ENCODE data around the gene MYH4.

The MYH4 gene

DNA sequence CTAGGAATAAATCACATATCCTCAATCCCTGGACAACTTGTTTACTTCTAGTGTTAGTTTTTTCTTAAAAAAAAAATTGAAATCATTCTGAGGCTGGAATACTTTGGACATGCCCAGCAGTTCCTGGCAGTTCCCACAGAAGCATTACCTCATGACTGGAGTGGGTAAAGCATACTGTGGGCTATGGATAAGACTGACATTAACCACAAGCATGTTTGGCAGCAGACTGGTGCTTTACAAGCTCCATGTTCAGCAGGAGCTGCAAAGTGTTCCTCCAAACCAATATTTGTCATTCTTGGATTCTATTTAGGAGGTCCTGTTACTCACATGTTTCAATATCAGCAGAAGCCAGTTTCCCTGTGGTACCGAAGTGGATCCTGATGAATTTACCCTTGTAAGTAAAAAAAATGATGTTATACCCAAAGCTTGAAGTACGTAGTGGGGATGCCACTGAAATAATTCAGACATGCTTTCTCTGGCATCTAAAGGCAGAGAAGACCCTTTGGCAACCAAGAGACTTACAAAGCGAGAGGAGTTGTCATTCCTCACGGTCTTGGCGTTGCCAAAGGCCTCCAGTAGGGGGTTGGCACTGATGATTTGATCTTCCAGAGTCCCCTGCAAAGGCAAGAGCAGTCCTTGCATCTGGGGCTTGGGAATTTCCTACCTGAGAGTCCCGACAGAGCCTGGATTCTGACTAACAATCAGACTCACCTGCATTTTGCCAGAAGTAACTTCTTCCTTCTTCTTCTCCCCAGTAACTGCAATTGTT is 44.1 kb upstream of the MYH4 start:
- Histone ChIP-seq H3K27ac (ENCODE audit: poor library complexity, severe bottlenecking) (no peak overlapping the region), H3K4me3 (ENCODE audit: severe bottlenecking) (no peak overlapping the region), H3K27me3 (ENCODE audit: insufficient read depth, poor library complexity, severe bottlenecking) (peaks cover 21% of the 10 kb centered on the region), H3K36me3 (ENCODE audit: low read depth) (no peaks in the 10 kb centered on the region), H3K4me1 (ENCODE audit: insufficient read depth, poor library complexity, severe bottlenecking) (no peaks in the 10 kb centered on the region), H3K9me3 (ENCODE audit: severe bottlenecking) (no peaks in the 10 kb centered on the region)
- ATAC-seq (ENCODE audit: low read depth) (no peak), DNase-seq (ENCODE audit: low spot score) (no peak)
- TF ChIP-seq, protein P1, sequence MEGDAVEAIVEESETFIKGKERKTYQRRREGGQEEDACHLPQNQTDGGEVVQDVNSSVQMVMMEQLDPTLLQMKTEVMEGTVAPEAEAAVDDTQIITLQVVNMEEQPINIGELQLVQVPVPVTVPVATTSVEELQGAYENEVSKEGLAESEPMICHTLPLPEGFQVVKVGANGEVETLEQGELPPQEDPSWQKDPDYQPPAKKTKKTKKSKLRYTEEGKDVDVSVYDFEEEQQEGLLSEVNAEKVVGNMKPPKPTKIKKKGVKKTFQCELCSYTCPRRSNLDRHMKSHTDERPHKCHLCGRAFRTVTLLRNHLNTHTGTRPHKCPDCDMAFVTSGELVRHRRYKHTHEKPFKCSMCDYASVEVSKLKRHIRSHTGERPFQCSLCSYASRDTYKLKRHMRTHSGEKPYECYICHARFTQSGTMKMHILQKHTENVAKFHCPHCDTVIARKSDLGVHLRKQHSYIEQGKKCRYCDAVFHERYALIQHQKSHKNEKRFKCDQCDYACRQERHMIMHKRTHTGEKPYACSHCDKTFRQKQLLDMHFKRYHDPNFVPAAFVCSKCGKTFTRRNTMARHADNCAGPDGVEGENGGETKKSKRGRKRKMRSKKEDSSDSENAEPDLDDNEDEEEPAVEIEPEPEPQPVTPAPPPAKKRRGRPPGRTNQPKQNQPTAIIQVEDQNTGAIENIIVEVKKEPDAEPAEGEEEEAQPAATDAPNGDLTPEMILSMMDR (IDR thresholded peaks at IDR 0.05; ENCODE audit: poor library complexity, severe bottlenecking): no peak

DNA sequence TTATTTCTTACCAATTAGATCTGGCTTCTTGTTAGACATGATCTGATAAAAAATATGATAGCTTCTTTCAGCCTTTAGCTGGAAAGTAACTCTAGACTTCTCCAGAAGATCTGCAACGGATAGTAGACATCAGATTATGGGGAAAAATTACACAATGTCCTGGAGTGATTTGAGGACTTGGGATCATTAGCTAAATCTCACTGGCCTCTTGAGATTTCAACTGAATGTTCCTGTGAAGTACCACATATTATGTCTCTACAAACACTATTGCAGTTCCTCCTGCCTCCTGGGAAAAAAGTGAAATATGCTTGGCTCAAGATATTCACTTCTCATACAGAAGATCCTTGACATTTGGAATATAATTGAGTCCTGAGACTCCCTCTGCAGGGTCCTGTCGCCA is 43.5 kb upstream of the MYH4 start:
- no peaks in the 10 kb centered on the region for H3K36me3 ChIP-seq (ENCODE audit: low read depth)
- no peak overlapping the region for H3K4me3 ChIP-seq (ENCODE audit: severe bottlenecking)
- H3K9me3 ChIP-seq (ENCODE audit: severe bottlenecking): no peaks in the 10 kb centered on the region
- no peaks in the 10 kb centered on the region for H3K4me1 ChIP-seq (ENCODE audit: insufficient read depth, poor library complexity, severe bottlenecking)
- ATAC-seq (ENCODE audit: low read depth) (no peak), DNase-seq (ENCODE audit: low spot score) (no peak)
- no peak overlapping the region for H3K27ac ChIP-seq (ENCODE audit: poor library complexity, severe bottlenecking)
- TF ChIP-seq, protein P1 (IDR thresholded peaks at IDR 0.05; ENCODE audit: poor library complexity, severe bottlenecking): no peak
- H3K27me3 ChIP-seq (ENCODE audit: insufficient read depth, poor library complexity, severe bottlenecking): peaks cover 20% of the 10 kb centered on the region

DNA sequence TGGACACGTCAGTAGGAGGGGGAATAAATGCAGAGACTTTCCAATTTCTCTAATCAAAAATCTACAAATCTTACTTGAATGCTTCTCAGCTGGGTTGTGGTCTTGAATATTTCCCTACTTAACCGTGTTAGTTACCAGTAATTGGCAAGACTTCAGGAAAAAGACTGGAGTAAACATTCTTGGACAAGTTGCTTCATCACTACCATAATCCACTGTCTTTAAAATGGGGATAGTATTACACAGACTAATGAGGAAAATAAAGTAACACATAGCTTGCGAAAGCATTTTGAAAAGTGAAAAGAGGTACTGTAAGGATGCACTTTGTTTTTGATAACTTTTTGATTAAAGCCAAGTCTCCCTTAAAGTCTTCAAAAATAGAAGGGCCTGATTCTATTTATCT is 30.6 kb upstream of the MYH4 start:
- Histone ChIP-seq H3K36me3 (ENCODE audit: low read depth) (no peaks in the 10 kb centered on the region), H3K9me3 (ENCODE audit: severe bottlenecking) (no peaks in the 10 kb centered on the region), H3K27ac (ENCODE audit: poor library complexity, severe bottlenecking) (no peak overlapping the region), H3K4me1 (ENCODE audit: insufficient read depth, poor library complexity, severe bottlenecking) (no peaks in the 10 kb centered on the region), H3K4me3 (ENCODE audit: severe bottlenecking) (no peak overlapping the region), H3K27me3 (ENCODE audit: insufficient read depth, poor library complexity, severe bottlenecking) (peaks cover 7% of the 10 kb centered on the region)
- ATAC-seq (ENCODE audit: low read depth) (no peak), DNase-seq (ENCODE audit: low spot score) (no peak)
- TF ChIP-seq, protein P1 (IDR thresholded peaks at IDR 0.05; ENCODE audit: poor library complexity, severe bottlenecking): no peak

DNA sequence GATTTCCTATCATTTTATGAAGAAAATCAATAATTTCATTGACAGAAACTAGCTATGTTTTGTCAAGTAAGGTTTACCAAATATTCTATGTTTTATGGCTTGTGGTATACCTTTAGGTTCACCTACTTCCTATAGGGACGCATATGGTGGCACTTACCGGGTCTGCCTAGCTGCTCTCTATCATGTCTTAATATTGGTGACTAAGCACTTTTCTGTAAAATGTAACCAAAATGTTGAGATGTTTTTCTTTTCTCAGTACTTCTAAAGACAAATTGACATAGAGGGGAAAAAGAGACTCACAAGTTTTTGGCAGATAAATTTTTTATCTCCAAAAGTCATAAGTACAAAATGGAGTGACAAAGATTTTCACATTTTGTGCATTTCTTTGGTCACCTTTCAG is 22.6 kb upstream of the MYH4 start:
- Histone ChIP-seq H3K9me3 (ENCODE audit: severe bottlenecking) (peaks cover 2% of the 10 kb centered on the region), H3K4me3 (ENCODE audit: severe bottlenecking) (no peak overlapping the region), H3K4me1 (ENCODE audit: insufficient read depth, poor library complexity, severe bottlenecking) (no peaks in the 10 kb centered on the region), H3K27ac (ENCODE audit: poor library complexity, severe bottlenecking) (no peak overlapping the region), H3K36me3 (ENCODE audit: low read depth) (no peaks in the 10 kb centered on the region), H3K27me3 (ENCODE audit: insufficient read depth, poor library complexity, severe bottlenecking) (no peaks in the 10 kb centered on the region)
- no peak for ATAC-seq (ENCODE audit: low read depth)
- TF ChIP-seq, protein P1 (IDR thresholded peaks at IDR 0.05; ENCODE audit: poor library complexity, severe bottlenecking): no peak
- no peak for DNase-seq (ENCODE audit: low spot score)

DNA sequence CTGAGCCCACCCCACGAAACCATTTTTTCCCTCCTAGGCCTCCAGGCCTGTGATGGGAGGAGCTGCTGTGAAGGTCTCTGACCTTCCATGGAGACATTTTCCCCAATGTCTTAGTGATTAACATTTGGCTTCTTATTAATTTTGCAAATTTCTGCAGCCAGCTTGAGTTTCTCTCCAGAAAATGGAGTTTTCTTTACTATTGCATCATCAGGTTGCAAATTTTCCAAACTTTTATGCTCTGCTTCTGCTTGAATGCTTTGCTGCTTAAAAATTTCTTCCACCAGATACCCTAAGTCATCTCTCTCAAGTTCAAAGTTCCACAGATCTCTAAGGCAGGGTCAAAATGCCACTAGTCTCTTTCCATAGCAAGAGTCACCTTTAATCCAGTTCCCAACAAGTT is 12.9 kb upstream of the MYH4 start:
- ATAC-seq (ENCODE audit: low read depth): no peak
- H3K4me3 ChIP-seq (ENCODE audit: severe bottlenecking): no peak overlapping the region
- no peak for DNase-seq (ENCODE audit: low spot score)
- H3K27ac ChIP-seq (ENCODE audit: poor library complexity, severe bottlenecking): no peak overlapping the region
- H3K9me3 ChIP-seq (ENCODE audit: severe bottlenecking): no peaks in the 10 kb centered on the region
- TF ChIP-seq, protein P1 (IDR thresholded peaks at IDR 0.05; ENCODE audit: poor library complexity, severe bottlenecking): no peak
- H3K27me3 ChIP-seq (ENCODE audit: insufficient read depth, poor library complexity, severe bottlenecking): no peaks in the 10 kb centered on the region
- no peaks in the 10 kb centered on the region for H3K4me1 ChIP-seq (ENCODE audit: insufficient read depth, poor library complexity, severe bottlenecking)
- H3K36me3 ChIP-seq (ENCODE audit: low read depth): no peaks in the 10 kb centered on the region
